ENCODE results near the gene HS2ST1. TPM values are rescaled to one million over a fixed set of nuclear protein-coding genes. Genes with fewer than 3 reads are reported as not detected.

HS2ST1 gene
- total and polyA plus RNA-seq, 10 of the 15 experiments (the other 5 are each of a cell fraction or from before 2014, with no cell fraction given) = 5.4 to 30.8 (median 18.6) TPM

DNA sequence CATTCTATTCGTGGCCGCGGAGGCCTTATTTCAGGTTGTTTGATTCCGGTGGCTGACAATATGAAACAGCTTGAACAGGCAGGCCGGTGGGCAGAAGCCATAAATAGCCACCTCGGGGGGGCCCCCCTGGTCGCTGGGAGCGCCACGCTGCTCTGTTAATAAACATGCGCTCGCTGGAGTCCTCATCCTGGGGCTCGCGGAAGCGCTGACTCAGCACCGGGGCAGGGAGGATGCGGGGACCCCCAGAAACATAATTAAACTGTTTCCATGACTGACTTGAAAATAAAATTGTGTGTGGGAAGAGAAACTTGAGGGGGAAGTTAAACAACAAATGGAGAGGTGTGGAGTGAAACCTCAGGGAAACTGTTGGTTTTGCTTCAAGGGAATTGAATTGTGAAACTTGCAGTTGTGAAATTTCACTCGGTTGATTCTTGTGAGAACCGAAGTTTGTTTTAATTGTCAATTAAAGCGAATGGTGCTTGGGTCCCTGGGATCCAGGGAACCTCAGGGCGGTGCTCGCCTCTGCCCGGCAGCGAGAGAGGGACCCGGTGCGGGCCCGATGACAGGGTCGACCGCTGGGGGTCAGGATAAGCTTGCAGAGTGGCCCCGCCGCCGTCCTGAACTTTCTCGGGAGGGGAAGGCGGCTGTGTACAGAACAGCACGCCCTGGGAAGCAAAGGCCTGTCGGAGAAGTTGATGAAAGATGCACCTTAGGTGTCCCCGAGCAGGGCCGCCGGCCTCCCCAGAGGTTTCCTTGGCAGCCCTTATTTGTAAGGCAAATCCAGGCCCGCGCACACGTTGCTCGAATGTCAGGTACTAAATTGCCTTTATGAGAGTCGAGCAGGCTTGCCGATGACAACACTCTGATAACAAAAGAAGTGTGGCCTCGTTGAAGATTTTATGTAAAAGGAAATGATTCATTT, 237.3 kb downstream of the HS2ST1 start (continued):
- peak; percentile 66 for TF ChIP-seq SP1 (IDR thresholded peaks at IDR 0.05; ENCODE audit: low read depth, low read length)
- TF ChIP-seq, protein P1, sequence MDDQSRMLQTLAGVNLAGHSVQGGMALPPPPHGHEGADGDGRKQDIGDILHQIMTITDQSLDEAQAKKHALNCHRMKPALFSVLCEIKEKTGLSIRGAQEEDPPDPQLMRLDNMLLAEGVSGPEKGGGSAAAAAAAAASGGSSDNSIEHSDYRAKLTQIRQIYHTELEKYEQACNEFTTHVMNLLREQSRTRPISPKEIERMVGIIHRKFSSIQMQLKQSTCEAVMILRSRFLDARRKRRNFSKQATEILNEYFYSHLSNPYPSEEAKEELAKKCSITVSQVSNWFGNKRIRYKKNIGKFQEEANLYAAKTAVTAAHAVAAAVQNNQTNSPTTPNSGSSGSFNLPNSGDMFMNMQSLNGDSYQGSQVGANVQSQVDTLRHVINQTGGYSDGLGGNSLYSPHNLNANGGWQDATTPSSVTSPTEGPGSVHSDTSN (IDR thresholded peaks at IDR 0.05; ENCODE audit: insufficient replicate concordance, low read depth, low read length) = no peak
- no peak for TF ChIP-seq ELK1 (IDR thresholded peaks at IDR 0.05; ENCODE audit: low read depth, low read length)
- no peak for TF ChIP-seq CEBPZ (IDR thresholded peaks at IDR 0.05; ENCODE audit: low read depth, low read length)
- TF ChIP-seq ZNF592 (IDR thresholded peaks at IDR 0.05) = no peak
- 0 out of 2 replicates have a peak, but pooled peaks have one; percentile 8 for TF ChIP-seq CREB1 (IDR thresholded peaks at IDR 0.05; ENCODE audit: low read depth)
- no peak for TF ChIP-seq HDAC2 (IDR thresholded peaks at IDR 0.05)
- TF ChIP-seq KDM1A (IDR thresholded peaks at IDR 0.05; ENCODE audit: borderline replicate concordance) = no peak
- no peak for TF ChIP-seq STAT1 (conservative IDR thresholded peaks at IDR 0.05)
- TF ChIP-seq USF2 (IDR thresholded peaks at IDR 0.05; ENCODE audit: borderline replicate concordance, low read depth, low read length) = no peak
- TF ChIP-seq NRF1 (conservative IDR thresholded peaks at IDR 0.05; ENCODE audit: low read depth, low read length) = no peak
- peak in 1 of 2 experiments; percentile 37; a peak in 1 of 4 replicates for TF ChIP-seq SRF (IDR thresholded peaks at IDR 0.05; ENCODE audit: low read depth in 2 of 2, low read length in 2 of 2)
- TF ChIP-seq STAT3 (IDR thresholded peaks at IDR 0.05; ENCODE audit: low read depth, low read length) = no peak
- no peak for TF ChIP-seq KAT2A (conservative IDR thresholded peaks at IDR 0.05; ENCODE audit: control insufficient read depth, low read depth, low read length)
- TF ChIP-seq CHD4 (IDR thresholded peaks at IDR 0.05) = no peak
- no peak for TF ChIP-seq NFXL1 (IDR thresholded peaks at IDR 0.05; ENCODE audit: borderline replicate concordance)
- peak; percentile 67 for TF ChIP-seq RUNX3 (IDR thresholded peaks at IDR 0.05; ENCODE audit: low read length)
